CD4-positive, alpha-beta T cell treated with Interferon alpha-2 for 1 hour (primary cell): ENCODE data around the gene PTPRCAP.

Source experiments
- DNase-seq, 2 donors: peaks; one replicate each; pipeline ENCODE4 v3.0.0-alpha.2; 2020 to 2022

Gene PTPRCAP

GRCh38 chr11:67423891-67424613, 13.4 kb downstream of the PTPRCAP start:
- DNase-seq, result no peak

- no peak for DNase-seq
These were observed 14.0 kb downstream of the PTPRCAP start for GRCh38 chr11:67423466-67423865.

GRCh38 chr11:67422891-67423290, 14.6 kb downstream of the PTPRCAP start:
- no peak for DNase-seq

GRCh38 chr11:67421430-67422031, 16.0 kb downstream of the PTPRCAP start:
- no peak for DNase-seq

GRCh38 chr11:67420646-67421429, 16.6 kb downstream of the PTPRCAP start:
- DNase-seq, result peak; percentile 96 to 98

GRCh38 chr11:67420147-67420645, 17.3 kb downstream of the PTPRCAP start:
- no peak for DNase-seq

GRCh38 chr11:67419325-67420049, 18.0 kb downstream of the PTPRCAP start:
- DNase-seq, result no peak

GRCh38 chr11:67418476-67419281, 18.8 kb downstream of the PTPRCAP start:
- peak; percentile 52 to 62 for DNase-seq

- DNase-seq, result no peak
These were observed 20.1 kb downstream of the PTPRCAP start for GRCh38 chr11:67417425-67417824.

- DNase-seq, result peak; percentile 83 to 89
These were observed 20.8 kb downstream of the PTPRCAP start for GRCh38 chr11:67416416-67417335.

- DNase-seq, result no peak
These were observed 21.8 kb downstream of the PTPRCAP start, which contains the start of gene CARNS1 for GRCh38 chr11:67415501-67416304. CARNS1 (plus strand) TSS chr11:67415678; CDS start chr11:67416200, 522 bp downstream.

GRCh38 chr11:67413266-67413849, 24.1 kb downstream of the PTPRCAP start:
- DNase-seq, result no peak

- DNase-seq, result no peak
These were observed 24.8 kb downstream of the PTPRCAP start for GRCh38 chr11:67412495-67413179.

GRCh38 chr11:67411785-67412152, 25.7 kb downstream of the PTPRCAP start:
- DNase-seq, result no peak

- DNase-seq, result no peak
These were observed 26.3 kb downstream of the PTPRCAP start for GRCh38 chr11:67410984-67411784.

- DNase-seq, result no peak
These were observed 27.1 kb downstream of the PTPRCAP start for GRCh38 chr11:67410369-67410831.

- DNase-seq, result peak in 1 of 2 donors; percentile 47
These were observed 27.6 kb downstream of the PTPRCAP start for GRCh38 chr11:67409781-67410368.
